GM23338 (cell line): ENCODE data around the gene HK1. TPM values are rescaled to one million over a fixed set of nuclear protein-coding genes. Genes with fewer than 3 reads are reported as not detected.

ENCODE experiments used
- ATAC-seq: fragments of 200-7000 bp; cut with Tn5 transposase; 3 replicates; pipeline ENCODE4 v1.9.1; 2020
- DNase-seq: peaks from one replicate; pipeline ENCODE4 v3.0.0-alpha.2; 2015; ENCODE audit warnings: low spot score
- H2AFZ ChIP-seq: fragments of 200-600 bp; sonication (generic); 2 replicates; pipeline ENCODE4 v1.8.0; 2016; ENCODE audit warnings: antibody characterized with exemption, mild to moderate bottlenecking, moderate library complexity
- H3F3A ChIP-seq: fragments of 200-600 bp; sonication (generic); replicated peaks from 2 replicates; pipeline ENCODE4 v1.8.0; 2017; ENCODE audit warnings: antibody characterized with exemption, mixed run types, low read depth
- H3K27ac ChIP-seq: fragments of 200-600 bp; sonication (generic); 2 replicates; pipeline ENCODE4 v1.6.1; 2016; ENCODE audit warnings: low read depth
- H3K27me3 ChIP-seq: fragments of 200-600 bp; sonication (generic); 2 replicates; pipeline ENCODE4 v1.8.0; 2016; ENCODE audit warnings: mild to moderate bottlenecking, mixed run types, moderate library complexity; ENCODE audit not compliant: insufficient read depth
- H3K36me3 ChIP-seq: fragments of 200-600 bp; sonication (generic); 2 replicates; pipeline ENCODE4 v1.8.0; 2016; ENCODE audit warnings: mild to moderate bottlenecking; ENCODE audit not compliant: insufficient read depth
- H3K4me1 ChIP-seq: fragments of 200-600 bp; sonication (generic); 2 replicates; pipeline ENCODE4 v1.8.0; 2016; ENCODE audit warnings: mild to moderate bottlenecking, moderate library complexity; ENCODE audit not compliant: insufficient read depth
- H3K4me2 ChIP-seq: fragments of 200-600 bp; sonication (generic); 2 replicates; pipeline ENCODE4 v1.7.1; 2017; ENCODE audit warnings: mixed run types
- H3K4me3 ChIP-seq: fragments of 200-600 bp; sonication (generic); 2 replicates; pipeline ENCODE4 v1.6.1; 2016; ENCODE audit warnings: mixed run types
- H3K79me2 ChIP-seq: fragments of 200-600 bp; sonication (generic); replicated peaks from 2 replicates; pipeline ENCODE4 v1.8.0; 2017; ENCODE audit warnings: mild to moderate bottlenecking; ENCODE audit not compliant: insufficient read depth
- H3K9me2 ChIP-seq: fragments of 200-600 bp; sonication (generic); 2 replicates; pipeline ENCODE4 v1.8.0; 2017; ENCODE audit not compliant: insufficient read depth
- H4K20me1 ChIP-seq: fragments of 200-600 bp; sonication (generic); replicated peaks from 2 replicates; pipeline ENCODE4 v1.8.0; 2017; ENCODE audit warnings: mild to moderate bottlenecking; ENCODE audit not compliant: insufficient read depth
- H3K27ac Mint-ChIP-seq: 2 replicates; pipeline ENCODE4 v1.8.0; 2020; ENCODE audit warnings: inconsistent platforms, mild to moderate bottlenecking, moderate library complexity, mixed read lengths
- H3K27me3 Mint-ChIP-seq: 3 replicates; pipeline ENCODE4 v1.8.0; 2022; ENCODE audit warnings: low read depth, mild to moderate bottlenecking, moderate library complexity, mixed read lengths, inconsistent platforms; ENCODE audit not compliant: insufficient read depth, poor library complexity
- H3K36me3 Mint-ChIP-seq: 3 replicates; pipeline ENCODE4 v1.8.0; 2021; ENCODE audit warnings: low read depth, mild to moderate bottlenecking, inconsistent platforms, moderate library complexity, mixed read lengths
- H3K4me1 Mint-ChIP-seq: 3 replicates; pipeline ENCODE4 v1.8.0; 2020; ENCODE audit warnings: mild to moderate bottlenecking, inconsistent platforms, mixed read lengths
- H3K4me3 Mint-ChIP-seq: 3 replicates; pipeline ENCODE4 v1.8.0; 2021; ENCODE audit warnings: moderate library complexity, mild to moderate bottlenecking, inconsistent platforms, mixed read lengths
- H3K9me3 Mint-ChIP-seq: 3 replicates; pipeline ENCODE4 v1.8.0; 2020; ENCODE audit warnings: moderate library complexity, mild to moderate bottlenecking, inconsistent platforms, mixed read lengths
- CREB1 ChIP-seq: fragments of 250-450 bp; sonication (Bioruptor Pico); IDR thresholded peaks from 2 replicates; pipeline ENCODE4 v1.5.0; 2020; ENCODE audit warnings: low read depth, mild to moderate bottlenecking, moderate library complexity
- CTCF ChIP-seq, 2 experiments: fragments of 200-600 bp in 1 of 2; sonication (generic) in 1 of 2; conservative IDR thresholded peaks; 2 replicates each; pipeline versions ENCODE4 v1.5.1 to v1.6.1; 2016 to 2017; ENCODE audit warnings: antibody characterized with exemption in 2 of 2, low read depth in 2 of 2, mild to moderate bottlenecking in 2 of 2, moderate library complexity in 1 of 2
- ETS1 ChIP-seq: IDR thresholded peaks from 2 replicates; pipeline ENCODE4 v1.6.1; 2016; ENCODE audit warnings: antibody characterized with exemption
- EZH2 ChIP-seq: fragments of 200-600 bp; sonication (generic); IDR thresholded peaks from one replicate; pipeline ENCODE4 v1.8.0; 2017; ENCODE audit warnings: antibody characterized with exemption, mild to moderate bottlenecking, low read depth; ENCODE audit not compliant: unreplicated experiment
- EZH2phosphoT487 ChIP-seq: fragments of 200-600 bp; sonication (generic); IDR thresholded peaks from one replicate; pipeline ENCODE4 v1.8.1; 2018; ENCODE audit warnings: antibody characterized with exemption; ENCODE audit not compliant: unreplicated experiment
- JUNB ChIP-seq: IDR thresholded peaks from one replicate; pipeline ENCODE4 v1.6.1; 2016; ENCODE audit warnings: antibody characterized with exemption; ENCODE audit not compliant: unreplicated experiment
- NANOG ChIP-seq: IDR thresholded peaks from 2 replicates; pipeline ENCODE4 v1.6.1; 2016; ENCODE audit warnings: antibody characterized with exemption, borderline replicate concordance
- POLR2AphosphoS5 ChIP-seq: IDR thresholded peaks from 2 replicates; pipeline ENCODE4 v1.6.1; 2016; ENCODE audit warnings: antibody characterized with exemption, low read depth
- REST ChIP-seq: IDR thresholded peaks from one replicate; pipeline ENCODE4 v1.6.1; 2018; ENCODE audit warnings: antibody characterized with exemption; ENCODE audit not compliant: unreplicated experiment
- STAT1 ChIP-seq: IDR thresholded peaks from one replicate; pipeline ENCODE4 v1.6.1; 2016; ENCODE audit warnings: antibody characterized with exemption; ENCODE audit not compliant: unreplicated experiment
- ZNF114 ChIP-seq: fragments of 250-450 bp; sonication (Bioruptor Pico); IDR thresholded peaks from 2 replicates; pipeline ENCODE4 v1.5.0; 2020; ENCODE audit warnings: mild to moderate bottlenecking, moderate library complexity
- ZNF331 ChIP-seq: fragments of 250-450 bp; sonication (Bioruptor Pico); IDR thresholded peaks from 2 replicates; pipeline ENCODE4 v1.5.0; 2020; ENCODE audit warnings: low read depth, mild to moderate bottlenecking, moderate library complexity
- ZNF462 ChIP-seq: fragments of 250-450 bp; sonication (Bioruptor Pico); IDR thresholded peaks from 2 replicates; pipeline ENCODE4 v1.5.0; 2020; ENCODE audit warnings: mild to moderate bottlenecking, moderate library complexity
- polyA plus RNA-seq: library from polyadenylated mRNA; unstranded; fragments of >200 nt; fragmentation: Nextera tagmentation; extraction: Ambion mirVana; gene quantifications from 2 replicates; pipeline ENCODE4 v1.2.1, GENCODE V29; 2016
- total RNA-seq: library from RNA; depleted of rRNA; stranded (reverse); fragments of >200 nt; shearing (Covaris generic); gene quantifications from 2 replicates; pipeline ENCODE4 v1.2.3, GENCODE V29; 2014

The HK1 gene
- total and polyA plus RNA-seq, 2 experiments from 2014 or later, result 76.6 to 229 TPM

- H3K36me3 Mint-ChIP-seq, result peaks cover 35% of the 10 kb centered on the region
- peaks cover 4% of the 10 kb centered on the region; the same call in 1 of the 2 replicates for H3F3A ChIP-seq
- H3K9me2 ChIP-seq, result no peaks in the 10 kb centered on the region
- no peak overlapping the region for H3K4me3 ChIP-seq
- H3K4me1 ChIP-seq, result peaks cover 25% of the 10 kb centered on the region
- H3K27me3 Mint-ChIP-seq, result peaks cover 9% of the 10 kb centered on the region
- TF ChIP-seq ZNF114 (CRISPR knock-in tag) (no peak), ETS1 (no peak), NANOG (no peak), ZNF462 (CRISPR knock-in tag) (no peak), EZH2 (no peak), EZH2phosphoT487 (no peak), CREB1 (no peak), REST (no peak), CTCF (conservative IDR thresholded peaks at IDR 0.05; ENCODE audit: low read depth in 2 of 2) (no peak), JUNB (no peak), ZNF331 (CRISPR knock-in tag) (no peak), POLR2AphosphoS5 (no peak), STAT1 (no peak)
- H3K79me2 ChIP-seq, result peaks cover 90% of the 10 kb centered on the region
- no peak for DNase-seq
- peak overlapping the region; percentile 66; the same call in 1 of the 2 replicates for H3K27ac ChIP-seq
- ATAC-seq, result no peak
- H3K27me3 ChIP-seq, result no peaks in the 10 kb centered on the region
- H2AFZ ChIP-seq, result no peak overlapping the region
- H4K20me1 ChIP-seq, result peaks cover 15% of the 10 kb centered on the region
- peaks cover 13% of the 10 kb centered on the region for H3K36me3 ChIP-seq
- H3K4me2 ChIP-seq, result no peak overlapping the region
- H3K9me3 Mint-ChIP-seq, result no peaks in the 10 kb centered on the region
- H3K4me1 Mint-ChIP-seq, result peaks cover 32% of the 10 kb centered on the region
- H3K4me3 Mint-ChIP-seq, result no peak overlapping the region
- H3K27ac Mint-ChIP-seq, result 0 out of 2 replicates have a peak overlapping the region, but pooled peaks have one; percentile 2
These were observed 83.0 kb downstream of the HK1 start for GRCh38 chr10:69361303-69361614.
